Trophoblast cell (in vitro differentiated cells and primary cell): ENCODE measurements around the gene SUN1.

Experiments
- DNase-seq, 2 donors: peaks; one replicate each; pipeline ENCODE4 v3.0.0-alpha.2; 2016
- H2AFZ ChIP-seq: 2 replicates; pipeline ENCODE4 v1.6.1; 2013; ENCODE audit warnings: low read length, moderate library complexity, mild to moderate bottlenecking; ENCODE audit not compliant: insufficient read depth, poor library complexity
- H2AK5ac ChIP-seq: 2 replicates; pipeline ENCODE4 v1.6.1; 2013; ENCODE audit warnings: mild to moderate bottlenecking, low read length
- H2BK120ac ChIP-seq: 2 replicates; pipeline ENCODE4 v1.6.1; 2013; ENCODE audit warnings: low read length, mild to moderate bottlenecking, moderate library complexity; ENCODE audit not compliant: insufficient read depth, poor library complexity
- H2BK12ac ChIP-seq: 2 replicates; pipeline ENCODE4 v1.6.1; 2013; ENCODE audit warnings: mild to moderate bottlenecking, low read length, moderate library complexity
- H2BK5ac ChIP-seq: 2 replicates; pipeline ENCODE4 v1.6.1; 2013; ENCODE audit warnings: low read length, low read depth, moderate library complexity, mild to moderate bottlenecking; ENCODE audit not compliant: poor library complexity
- H3K14ac ChIP-seq: 2 replicates; pipeline ENCODE4 v1.6.1; 2013; ENCODE audit warnings: mild to moderate bottlenecking, low read length
- H3K18ac ChIP-seq: 2 replicates; pipeline ENCODE4 v1.6.1; 2013; ENCODE audit warnings: mild to moderate bottlenecking, low read length
- H3K23ac ChIP-seq: 2 replicates; pipeline ENCODE4 v1.6.1; 2013; ENCODE audit warnings: low read length
- H3K27ac ChIP-seq: 2 replicates; pipeline ENCODE4 v1.5.1; 2013; ENCODE audit warnings: low read depth, mild to moderate bottlenecking, inconsistent platforms, low read length, moderate library complexity
- H3K27me3 ChIP-seq: 2 replicates; pipeline ENCODE4 v1.6.1; 2013; ENCODE audit warnings: inconsistent platforms, mild to moderate bottlenecking, low read length, moderate library complexity; ENCODE audit not compliant: insufficient read depth
- H3K36me3 ChIP-seq, 2 experiments: 1 replicate in 1 of 2; 2 replicates in 1 of 2; pipeline ENCODE4 v1.6.1; 2013; ENCODE audit warnings: low read length in 2 of 2, mild to moderate bottlenecking in 2 of 2, moderate library complexity in 1 of 2; ENCODE audit not compliant: insufficient read depth in 2 of 2, control insufficient read depth in 1 of 2
- H3K4ac ChIP-seq: 2 replicates; pipeline ENCODE4 v1.6.1; 2013; ENCODE audit warnings: low read depth, mild to moderate bottlenecking, low read length, moderate library complexity
- H3K4me1 ChIP-seq, 2 experiments: 1 replicate in 1 of 2; 2 replicates in 1 of 2; pipeline ENCODE4 v1.6.1; 2013; ENCODE audit warnings: low read length in 2 of 2, mild to moderate bottlenecking in 2 of 2, moderate library complexity in 1 of 2; ENCODE audit not compliant: insufficient read depth in 2 of 2, control insufficient read depth in 1 of 2
- H3K4me2 ChIP-seq: 2 replicates; pipeline ENCODE4 v1.6.1; 2013; ENCODE audit warnings: inconsistent platforms, mild to moderate bottlenecking, low read length, moderate library complexity
- H3K4me3 ChIP-seq: 2 replicates; pipeline ENCODE4 v1.5.1; 2013; ENCODE audit warnings: mild to moderate bottlenecking, low read depth, low read length, inconsistent platforms
- H3K79me1 ChIP-seq: one replicate; pipeline ENCODE4 v1.6.1; 2013; ENCODE audit warnings: low read length
- H3K79me2 ChIP-seq: 2 replicates; pipeline ENCODE4 v1.6.1; 2013; ENCODE audit warnings: low read length, mild to moderate bottlenecking; ENCODE audit not compliant: control insufficient read depth, insufficient read depth, poor library complexity
- H3K9ac ChIP-seq: 2 replicates; pipeline ENCODE4 v1.6.1; 2013; ENCODE audit warnings: mild to moderate bottlenecking, low read length
- H3K9me3 ChIP-seq: 2 replicates; pipeline ENCODE4 v1.6.1; 2013; ENCODE audit warnings: low read depth, mild to moderate bottlenecking, control low read depth, inconsistent platforms, low read length; ENCODE audit not compliant: insufficient read depth
- H4K12ac ChIP-seq: 2 replicates; pipeline ENCODE4 v1.6.1; 2013; ENCODE audit warnings: low read depth, mild to moderate bottlenecking, low read length, moderate library complexity
- H4K8ac ChIP-seq: 2 replicates; pipeline ENCODE4 v1.6.1; 2013; ENCODE audit warnings: low read depth, mild to moderate bottlenecking, low read length, moderate library complexity
- H4K91ac ChIP-seq: one replicate; pipeline ENCODE4 v1.6.1; 2013; ENCODE audit warnings: low read depth, mild to moderate bottlenecking, low read length, moderate library complexity
- WGBS: extraction: QIAGEN DNeasy Blood & Tissue Kit; methylation state at CpG from one replicate; pipeline ENCODE4 v1.1.7; 2013; ENCODE audit warnings: missing lambda C conversion rate; ENCODE audit not compliant: insufficient read length, insufficient coverage; ENCODE audit errors: extremely low coverage; 5-methylcytosine and 5-hydroxymethylcytosine counted together

SUN1 gene

GRCh38 chr7:849781-850180 is 17.5 kb downstream of the SUN1 start:
- Histone ChIP-seq H3K4ac (no peak overlapping the region), H3K79me2 (no peaks in the 10 kb centered on the region), H2BK5ac (no peak overlapping the region), H3K27me3 (no peaks in the 10 kb centered on the region), H3K4me1 (no peaks in the 10 kb centered on the region), H3K14ac (no peak overlapping the region), H2BK12ac (no peak overlapping the region), H3K4me3 (no peak overlapping the region), H4K12ac (peak overlapping the region; percentile 2), H4K91ac (no peak overlapping the region), H3K79me1 (no peaks in the 10 kb centered on the region), H3K18ac (no peak overlapping the region), H3K36me3 (peaks cover 45 to 46% of the 10 kb centered on the region in 2 experiments), H3K4me2 (no peak overlapping the region), H3K9ac (no peak overlapping the region), H2BK120ac (no peak overlapping the region), H2AK5ac (no peak overlapping the region), H2AFZ (no peak overlapping the region), H3K27ac (no peak overlapping the region), H3K23ac (no peak overlapping the region), H3K9me3 (peaks cover 8% of the 10 kb centered on the region), H4K8ac (no peak overlapping the region)
- no CpG with 5 or more reads among the region's 19 CpGs for WGBS
- DNase-seq: no peak

GRCh38 chr7:851204-851603 is 18.9 kb downstream of the SUN1 start:
- H3K36me3 ChIP-seq: peaks cover 49 to 53% of the 10 kb centered on the region in 2 experiments
- no peak overlapping the region for H2AK5ac ChIP-seq
- H3K14ac ChIP-seq: no peak overlapping the region
- no peak overlapping the region for H2BK12ac ChIP-seq
- H3K23ac ChIP-seq: no peak overlapping the region
- no peak overlapping the region for H3K9ac ChIP-seq
- no peak overlapping the region for H2BK120ac ChIP-seq
- no peak overlapping the region for H2BK5ac ChIP-seq
- no peak overlapping the region for H4K8ac ChIP-seq
- no CpG with 5 or more reads among the region's 14 CpGs for WGBS
- H3K4ac ChIP-seq: no peak overlapping the region
- H3K27me3 ChIP-seq: no peaks in the 10 kb centered on the region
- no peak overlapping the region for H3K4me3 ChIP-seq
- H3K27ac ChIP-seq: no peak overlapping the region
- no peaks in the 10 kb centered on the region for H3K79me1 ChIP-seq
- no peaks in the 10 kb centered on the region for H3K79me2 ChIP-seq
- H3K4me1 ChIP-seq: no peaks in the 10 kb centered on the region
- H3K18ac ChIP-seq: no peak overlapping the region
- no peak overlapping the region for H4K91ac ChIP-seq
- H4K12ac ChIP-seq: no peak overlapping the region
- no peak for DNase-seq
- H3K9me3 ChIP-seq: peaks cover 8% of the 10 kb centered on the region
- H2AFZ ChIP-seq: no peak overlapping the region
- H3K4me2 ChIP-seq: no peak overlapping the region

- no peak overlapping the region for H4K91ac ChIP-seq
- H3K79me1 ChIP-seq: no peaks in the 10 kb centered on the region
- H3K4me2 ChIP-seq: no peak overlapping the region
- no peak overlapping the region for H3K4ac ChIP-seq
- WGBS: no CpG with 5 or more reads among the region's 33 CpGs
- no peaks in the 10 kb centered on the region for H3K4me1 ChIP-seq
- no peak overlapping the region for H3K23ac ChIP-seq
- no peak overlapping the region for H3K27ac ChIP-seq
- DNase-seq: no peak
- no peak overlapping the region for H4K12ac ChIP-seq
- peaks cover 63 to 66% of the 10 kb centered on the region in 2 experiments for H3K36me3 ChIP-seq
- H4K8ac ChIP-seq: no peak overlapping the region
- H3K27me3 ChIP-seq: no peaks in the 10 kb centered on the region
- no peak overlapping the region for H2BK5ac ChIP-seq
- no peak overlapping the region for H2BK12ac ChIP-seq
- H3K4me3 ChIP-seq: no peak overlapping the region
- H2AFZ ChIP-seq: no peak overlapping the region
- no peaks in the 10 kb centered on the region for H3K79me2 ChIP-seq
- no peak overlapping the region for H3K9ac ChIP-seq
- H2BK120ac ChIP-seq: no peak overlapping the region
- peaks cover 6% of the 10 kb centered on the region for H3K9me3 ChIP-seq
- H2AK5ac ChIP-seq: no peak overlapping the region
- no peak overlapping the region for H3K18ac ChIP-seq
- H3K14ac ChIP-seq: no peak overlapping the region
Measured at GRCh38 chr7:853366-854117, 21.3 kb downstream of the SUN1 start.

- Histone ChIP-seq H3K79me1 (no peaks in the 10 kb centered on the region), H3K4ac (no peak overlapping the region), H3K27ac (no peak overlapping the region), H3K4me3 (peak overlapping the region; percentile 35), H2BK120ac (no peak overlapping the region), H3K9ac (peak overlapping the region; percentile 22), H3K4me1 (peaks cover 0 to under 1% of the 10 kb centered on the region in 2 experiments), H4K8ac (no peak overlapping the region), H3K9me3 (peaks cover 6% of the 10 kb centered on the region), H3K79me2 (no peaks in the 10 kb centered on the region), H2AFZ (no peak overlapping the region), H3K14ac (no peak overlapping the region), H3K4me2 (no peak overlapping the region), H3K18ac (no peak overlapping the region), H3K27me3 (no peaks in the 10 kb centered on the region), H3K36me3 (peaks cover 62 to 65% of the 10 kb centered on the region in 2 experiments), H2BK12ac (no peak overlapping the region), H4K12ac (no peak overlapping the region), H2AK5ac (no peak overlapping the region), H2BK5ac (no peak overlapping the region), H3K23ac (no peak overlapping the region), H4K91ac (no peak overlapping the region)
- DNase-seq: no peak
- no CpG with 5 or more reads among the region's 32 CpGs for WGBS
Measured at GRCh38 chr7:854118-854775, 22.0 kb downstream of the SUN1 start.
